RWPE1 (cell line): ENCODE measurements around the gene PES1.
"Not testable (repeated sequence)": the region's sequence is repeated elsewhere in the genome, so short reads cannot be mapped to it uniquely, and the experiment has no call there.

Experiments used
- CTCF ChIA-PET: fragments of 350-600 bp; sonication (Branson Sonifier 250); formaldehyde crosslinking; extraction: SDS; loops from one replicate; lab custom pipeline; 2021; lab: Yijun Ruan, JAX
- POLR2A ChIA-PET: fragments of 400-600 bp; formaldehyde crosslinking; extraction: SDS; loops from one replicate; lab custom pipeline; 2020; ENCODE audit warnings: antibody characterized with exemption; ENCODE audit not compliant: low non-redundant PET; lab: Yijun Ruan, JAX
- DNase-seq: peaks from one replicate; pipeline ENCODE4 v3.0.0; 2012; ENCODE audit warnings: low spot score
- H3K27ac ChIP-seq: fragments of 450-650 bp; 2 replicates; pipeline ENCODE4 v1.5.1; 2017
- CTCF ChIP-seq: fragments of 450-650 bp; conservative IDR thresholded peaks from 2 replicates; pipeline ENCODE4 v1.5.1; 2017; ENCODE audit warnings: low read depth, mild to moderate bottlenecking

PES1 gene

DNA sequence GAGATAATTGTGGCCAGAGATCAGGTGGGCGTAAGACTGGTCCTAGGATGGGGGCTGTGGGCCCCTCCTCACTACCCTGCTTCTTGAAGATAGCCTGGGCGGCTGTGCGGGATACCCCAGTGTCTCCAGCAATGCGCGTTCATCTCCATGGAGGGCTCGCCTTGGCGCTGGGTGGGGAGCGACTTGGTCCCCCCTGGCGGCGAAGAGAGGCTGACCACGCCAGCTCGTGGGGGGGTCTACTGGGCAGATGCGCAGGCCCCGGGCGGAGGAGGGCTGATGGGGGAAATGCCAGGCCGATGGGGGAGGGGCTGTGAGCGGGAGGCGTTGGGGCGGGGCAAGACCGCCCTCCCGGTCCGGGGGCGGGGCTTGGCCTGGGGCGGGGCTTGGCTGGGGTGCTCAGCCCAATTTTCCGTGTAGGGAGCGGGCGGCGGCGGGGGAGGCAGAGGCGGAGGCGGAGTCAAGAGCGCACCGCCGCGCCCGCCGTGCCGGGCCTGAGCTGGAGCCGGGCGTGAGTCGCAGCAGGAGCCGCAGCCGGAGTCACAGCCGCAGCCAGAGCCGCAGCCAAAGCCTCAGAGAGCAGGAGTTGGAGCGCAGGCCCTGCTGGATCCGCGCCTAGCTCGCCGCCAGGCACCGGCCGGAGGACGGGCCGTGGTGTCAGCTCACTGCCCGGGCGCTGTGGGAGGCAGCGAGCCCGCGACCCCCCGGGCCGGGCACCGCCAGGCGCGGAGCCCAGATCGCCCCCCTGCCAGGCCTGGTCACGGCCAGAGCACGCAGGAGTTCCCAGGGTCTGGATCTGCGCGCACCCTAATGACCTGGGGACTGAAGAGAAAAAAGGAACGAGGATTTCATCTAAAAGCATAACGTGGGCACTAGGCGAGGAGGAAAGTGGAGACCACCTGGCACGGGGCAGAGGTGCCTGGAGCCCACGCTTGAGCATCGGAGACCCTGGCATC, 43.8 kb upstream of the PES1 start, which contains the start of gene SLC35E4:
Gene SLC35E4, plus strand, starts transcription at position 509 of the 953 bp plus-strand sequence. CDS start 670 bp downstream, outside the sequence.
- POLR2A ChIA-PET: no interaction called here
- H3K27ac ChIP-seq: peak within 1 kb of the TSS; percentile 85
- CTCF ChIA-PET: interaction anchor here (1.0 to 4.0 kb wide), 3 partner anchors 14 to 120 kb away, joined by 3 to 33 read pairs (median 4); partner anchors contain the start of gene PES1
- peak; percentile 84 for DNase-seq
- TF ChIP-seq CTCF: no peak

DNA sequence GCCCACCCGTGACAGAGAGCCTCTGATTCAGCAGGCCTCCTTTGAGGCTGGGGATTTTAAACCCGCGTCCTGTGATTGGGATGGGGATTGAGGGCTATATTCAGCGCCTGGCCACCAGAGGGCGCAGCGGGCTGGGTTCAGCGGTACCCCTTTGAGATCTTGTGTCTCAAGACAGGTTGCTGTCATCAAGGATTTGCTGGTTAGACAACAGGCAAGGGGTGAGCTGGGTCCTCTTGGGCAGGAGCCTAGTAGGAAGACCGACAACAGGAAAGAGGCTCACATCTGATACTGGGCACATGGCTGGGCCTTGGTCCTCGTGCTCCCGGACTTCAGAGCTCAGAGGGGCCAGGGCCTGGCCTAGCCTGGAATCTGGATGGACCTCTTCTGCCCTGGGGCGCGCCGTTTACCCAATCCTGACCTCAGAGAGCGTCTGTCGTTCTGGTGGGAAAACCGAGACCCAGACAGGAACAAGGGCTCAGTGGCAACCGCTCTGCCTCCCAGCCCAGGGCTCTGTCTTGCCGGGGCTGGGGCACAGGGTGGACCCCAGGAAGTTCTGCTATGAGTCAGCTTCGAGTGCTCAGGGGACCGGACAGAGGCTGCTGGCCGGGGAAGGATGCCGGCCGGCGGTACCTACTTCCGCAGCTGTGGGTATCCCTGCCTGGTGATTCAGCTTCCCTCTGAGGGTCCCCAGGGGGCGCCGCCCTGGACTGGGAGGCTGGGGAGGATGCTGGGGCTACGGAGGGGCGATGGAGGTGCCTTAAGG, 42.9 kb upstream of the PES1 start:
- CTCF ChIA-PET: interaction anchor here (0.6 to 4.0 kb wide), 7 partner anchors 10 to 121 kb away, joined by 3 to 33 read pairs (median 4); partner anchors contain the start of genes PES1 and TCN2
- peak overlapping the region; percentile 85 for H3K27ac ChIP-seq

GRCh38 chr22:30631469-30631868, 39.8 kb upstream of the PES1 start:
- CTCF ChIA-PET, H3K27ac ChIP-seq, DNase-seq, POLR2A ChIA-PET: not testable (repeated sequence)

More for the DNA sequence above, 42.9 kb upstream of the PES1 start:
- peak; percentile 85 for DNase-seq
- TF ChIP-seq CTCF: peak; percentile 88
- POLR2A ChIA-PET: no interaction called here

DNA sequence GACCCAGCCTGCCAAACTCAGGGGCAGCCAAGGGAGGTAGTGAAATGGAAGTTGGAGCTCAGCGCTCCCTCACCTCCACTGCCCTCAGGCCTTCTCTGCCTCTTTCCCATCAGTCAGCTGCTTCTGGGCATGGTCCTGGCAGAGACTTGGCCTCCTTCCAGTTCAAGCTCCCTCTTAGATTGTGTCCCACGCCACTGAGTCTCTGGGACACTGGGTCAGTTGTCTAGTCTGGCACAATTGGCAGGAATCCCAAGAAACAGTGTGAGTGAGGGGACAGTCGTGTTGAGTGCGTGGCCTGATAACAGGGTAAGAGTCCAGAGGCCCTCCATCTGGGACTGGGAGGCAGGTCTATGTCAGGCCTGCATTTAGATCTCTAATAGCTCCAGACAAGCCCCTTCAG, 36.8 kb upstream of the PES1 start:
- CTCF ChIA-PET: no interaction called here
- TF ChIP-seq CTCF: no peak
- DNase-seq: no peak
- POLR2A ChIA-PET: no interaction called here
- H3K27ac ChIP-seq: no peak overlapping the region

DNA sequence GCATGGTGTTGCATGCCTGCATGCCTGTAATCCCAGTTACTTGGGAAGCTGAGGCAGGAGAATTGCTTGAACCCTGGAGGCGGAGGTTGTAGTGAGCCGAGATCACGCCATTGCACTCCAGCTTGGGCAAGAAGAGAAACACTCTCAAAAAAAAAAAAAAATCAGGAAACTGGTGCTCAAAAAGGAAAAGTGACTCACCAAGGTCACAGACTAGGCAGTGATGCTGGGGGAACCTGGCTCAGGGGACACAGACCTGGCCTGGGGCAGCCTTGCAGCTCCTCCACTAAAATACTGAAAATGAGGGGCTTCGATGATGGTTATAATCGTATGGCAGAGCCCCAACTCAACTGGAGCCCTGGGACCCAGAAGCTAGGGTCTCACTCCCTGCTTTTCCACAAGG, 35.8 kb upstream of the PES1 start:
- DNase-seq: no peak
- no peak for TF ChIP-seq CTCF
- ChIA-PET POLR2A (no interaction called here), CTCF (no interaction called here)
- H3K27ac ChIP-seq: no peak overlapping the region

DNA sequence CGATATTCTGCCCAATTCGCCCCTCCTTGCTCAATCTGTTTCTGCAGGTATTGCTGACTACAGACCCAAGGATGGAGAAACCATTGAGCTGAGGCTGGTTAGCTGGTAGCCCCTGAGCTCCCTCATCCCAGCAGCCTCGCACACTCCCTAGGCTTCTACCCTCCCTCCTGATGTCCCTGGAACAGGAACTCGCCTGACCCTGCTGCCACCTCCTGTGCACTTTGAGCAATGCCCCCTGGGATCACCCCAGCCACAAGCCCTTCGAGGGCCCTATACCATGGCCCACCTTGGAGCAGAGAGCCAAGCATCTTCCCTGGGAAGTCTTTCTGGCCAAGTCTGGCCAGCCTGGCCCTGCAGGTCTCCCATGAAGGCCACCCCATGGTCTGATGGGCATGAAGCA, 34.7 kb upstream of the PES1 start:
- TF ChIP-seq CTCF: no peak
- POLR2A ChIA-PET: no interaction called here
- H3K27ac ChIP-seq: no peak overlapping the region
- no peak for DNase-seq
- CTCF ChIA-PET: no interaction called here

GRCh38 chr22:30619909-30620308, 28.2 kb upstream of the PES1 start:
- DNase-seq, CTCF ChIA-PET, POLR2A ChIA-PET, H3K27ac ChIP-seq: not testable (repeated sequence)
